HG03066 (cell line): ENCODE measurements around the gene NUP50.

ENCODE experiments used
- ATAC-seq: cut with Tn5 transposase; IDR thresholded peaks from one replicate; pipeline ENCODE4 v1.9.1; 2021; ENCODE audit warnings: low read depth; ENCODE audit not compliant: unreplicated experiment

Gene NUP50

DNA sequence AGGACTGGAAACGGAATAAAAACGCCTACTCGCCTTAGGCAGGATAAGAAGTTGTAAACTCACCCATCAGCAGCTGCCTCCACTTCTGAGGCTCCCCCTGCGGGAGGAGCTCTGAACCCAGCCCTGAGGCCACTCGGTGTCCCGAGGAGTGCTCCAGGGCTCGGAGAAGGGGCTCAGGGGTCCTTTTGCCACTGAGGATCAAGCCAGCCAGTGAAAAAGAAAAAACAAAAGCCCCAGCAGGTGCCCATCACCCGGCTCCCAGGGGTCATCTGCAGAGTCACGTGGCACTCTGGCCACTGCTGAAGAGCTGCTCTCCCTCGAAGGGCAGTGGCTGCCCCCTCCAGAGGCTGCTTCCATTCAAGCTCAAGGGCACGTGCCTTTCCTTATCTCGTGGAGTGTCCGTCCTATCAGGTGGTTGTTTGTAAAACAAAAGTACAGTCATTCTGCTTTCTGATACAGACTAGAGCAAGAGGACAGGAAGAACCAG lies 29.0 kb downstream of the NUP50 start:
- no peak for ATAC-seq

DNA sequence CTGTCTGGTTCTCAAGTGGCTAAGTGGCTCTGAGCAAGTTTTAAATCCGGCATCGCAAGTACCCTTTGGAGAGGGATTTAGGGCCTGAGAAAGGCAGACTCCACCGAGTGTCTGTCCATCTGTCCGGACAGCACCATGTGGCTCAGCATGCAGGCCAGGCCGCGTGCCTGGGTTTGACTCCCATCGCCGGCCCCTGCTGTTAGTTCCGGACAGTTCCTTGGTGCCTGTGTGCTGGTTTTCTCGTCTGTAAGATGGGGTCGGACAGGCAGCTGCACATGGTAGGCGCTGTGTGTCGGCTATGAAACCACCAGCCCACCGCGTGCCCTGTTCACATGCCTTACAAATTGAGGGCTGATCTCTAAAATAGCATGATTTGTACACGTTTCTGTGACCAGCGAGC lies 31.0 kb downstream of the NUP50 start:
- no peak for ATAC-seq

DNA sequence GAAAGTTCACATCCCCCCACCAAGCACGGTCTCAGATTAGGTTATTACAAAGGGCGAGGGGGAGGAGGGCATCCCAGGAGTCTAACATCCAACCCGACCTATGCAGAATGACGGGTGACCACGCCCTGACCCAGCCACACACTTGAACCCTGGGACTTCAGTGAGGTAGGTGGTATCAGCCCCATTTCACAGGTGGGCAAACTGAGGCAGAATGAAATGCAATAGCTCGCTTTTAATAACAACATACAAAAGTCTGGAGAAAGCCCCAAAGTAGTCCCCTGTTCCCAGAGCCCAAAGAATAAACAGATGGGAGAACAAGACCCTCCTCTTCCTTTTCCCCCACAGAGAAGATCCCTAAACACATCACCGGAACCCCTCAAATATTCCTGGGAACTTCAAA lies 31.9 kb downstream of the NUP50 start:
- ATAC-seq, result no peak

DNA sequence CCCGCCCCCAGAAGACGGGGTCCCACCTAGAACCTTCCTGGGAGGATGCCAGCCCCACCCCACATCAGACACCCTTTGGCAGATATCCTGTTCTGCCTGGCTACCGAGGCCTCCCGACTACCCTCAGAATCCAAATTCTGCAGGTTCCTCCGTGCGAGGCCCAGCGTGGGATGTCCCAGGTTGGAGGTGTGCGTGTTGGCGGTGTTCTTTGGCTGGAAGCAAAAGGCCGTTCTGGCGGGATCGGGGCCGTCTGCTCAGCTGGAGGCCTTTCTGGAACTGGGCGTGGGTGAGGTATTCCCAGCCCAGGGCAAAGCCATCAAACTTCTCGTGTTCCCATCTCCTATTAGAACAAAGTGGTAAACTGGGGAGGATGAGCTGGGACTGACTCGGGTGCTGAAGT lies 32.6 kb downstream of the NUP50 start:
- ATAC-seq, result no peak

DNA sequence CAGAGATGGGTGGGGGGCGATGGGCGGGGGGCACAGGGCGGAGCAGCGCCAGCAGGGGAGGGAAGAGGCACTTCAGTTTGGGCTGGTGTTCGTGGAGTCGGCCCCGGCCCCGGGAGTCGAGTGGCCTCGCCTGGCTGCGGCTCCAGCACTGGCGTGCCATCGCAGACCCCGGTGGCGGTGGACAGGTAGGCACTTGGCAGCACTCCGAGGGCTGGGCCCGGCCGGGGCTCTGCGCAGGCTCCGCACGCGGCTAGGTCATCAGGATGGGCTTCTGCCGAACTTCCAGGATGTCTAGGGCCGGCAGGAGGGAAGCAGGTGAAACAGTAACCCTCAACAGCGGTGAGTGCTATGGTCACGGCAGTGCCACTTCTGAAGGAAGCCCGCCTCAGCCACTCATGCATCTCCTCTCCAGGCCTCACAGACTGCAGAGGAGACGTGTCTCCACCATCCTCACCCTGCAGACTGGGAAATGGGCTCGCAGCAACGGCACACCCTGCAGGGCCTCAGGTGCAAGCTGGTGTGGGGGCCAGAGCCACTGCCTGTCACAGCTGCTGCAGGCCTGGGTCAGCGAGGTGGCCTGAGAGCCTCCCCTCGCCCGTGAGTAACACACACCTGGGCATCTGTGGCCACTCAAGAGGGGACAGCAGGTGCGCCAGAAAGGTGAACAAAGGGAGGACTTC lies 33.3 kb downstream of the NUP50 start:
- no peak for ATAC-seq

DNA sequence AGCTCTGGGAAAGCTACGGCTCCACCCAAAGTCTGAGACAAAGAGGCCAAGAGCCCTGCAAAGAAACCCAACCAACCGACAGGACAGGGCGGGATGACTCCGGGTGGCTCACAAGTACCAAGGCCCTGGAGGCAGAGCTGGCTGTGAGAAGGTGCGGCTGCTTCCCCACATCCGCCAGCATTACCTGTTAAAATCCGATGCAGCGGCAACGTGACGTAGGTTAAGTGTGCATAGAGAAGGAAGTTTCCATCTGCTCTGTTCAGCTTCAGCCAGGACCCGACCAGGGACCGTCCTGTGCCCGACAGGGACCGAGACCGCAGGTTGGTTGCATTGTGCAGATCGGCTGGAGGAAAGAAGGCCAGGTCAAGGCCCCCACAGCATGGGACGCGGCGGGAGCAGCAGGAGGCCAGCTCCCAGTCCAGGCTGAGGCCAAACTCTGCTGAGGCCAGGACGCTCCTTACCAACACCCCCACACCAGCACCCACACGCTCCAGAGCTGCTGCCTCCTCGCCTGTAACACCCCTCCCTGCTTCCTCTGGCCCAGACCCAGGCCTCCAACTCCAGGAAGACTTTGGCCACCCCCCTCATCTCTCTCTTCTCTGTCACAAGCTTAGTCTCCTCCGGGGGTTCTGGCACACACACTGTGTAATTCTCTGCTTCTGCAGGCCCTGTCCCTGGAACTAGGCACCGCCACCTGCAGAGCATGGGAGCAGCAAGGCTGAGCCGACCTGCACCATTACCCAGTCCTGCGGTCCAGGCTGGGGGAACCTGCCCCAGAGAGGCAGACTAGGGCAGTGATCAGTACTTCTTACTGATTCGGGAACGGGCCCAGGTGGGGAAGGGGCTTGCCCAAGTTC lies 34.1 kb downstream of the NUP50 start:
- ATAC-seq, result no peak

DNA sequence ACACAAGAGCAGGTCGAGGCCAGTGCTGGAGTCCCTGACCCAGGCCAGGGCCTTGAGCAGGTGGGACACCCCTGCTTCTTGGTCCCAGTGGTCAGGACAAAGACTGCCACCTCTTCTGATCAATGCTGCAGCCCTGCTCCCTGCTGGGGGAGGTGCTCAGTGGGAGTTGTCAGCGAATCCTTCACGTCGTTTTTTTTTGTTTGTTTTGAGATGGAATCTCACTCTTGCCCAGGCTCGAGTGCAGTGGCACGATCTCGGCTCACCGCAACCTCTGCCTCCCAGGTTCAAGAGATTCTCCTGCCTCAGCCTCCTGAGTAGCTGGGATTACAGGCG lies 34.7 kb downstream of the NUP50 start:
- no peak for ATAC-seq

DNA sequence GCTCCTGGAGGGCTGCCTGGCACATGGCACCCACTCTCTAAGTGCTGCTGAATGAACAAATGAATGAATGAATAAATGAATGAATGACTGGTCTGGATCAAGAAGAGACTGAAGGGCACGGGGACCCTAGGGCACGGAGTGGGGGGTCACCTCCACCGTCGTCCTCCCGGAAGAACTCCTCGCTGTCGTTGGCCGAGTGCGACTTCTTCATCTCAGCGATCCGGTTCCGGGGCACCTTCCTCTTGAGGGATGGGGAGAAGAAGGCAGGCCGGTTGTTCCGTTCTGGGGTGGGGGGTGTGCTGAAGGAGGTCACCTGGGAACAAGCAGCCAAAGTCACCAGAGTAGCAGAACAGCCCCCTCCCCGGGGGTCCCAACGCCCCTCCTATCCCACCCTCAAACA lies 36.0 kb downstream of the NUP50 start:
- ATAC-seq, result no peak

DNA sequence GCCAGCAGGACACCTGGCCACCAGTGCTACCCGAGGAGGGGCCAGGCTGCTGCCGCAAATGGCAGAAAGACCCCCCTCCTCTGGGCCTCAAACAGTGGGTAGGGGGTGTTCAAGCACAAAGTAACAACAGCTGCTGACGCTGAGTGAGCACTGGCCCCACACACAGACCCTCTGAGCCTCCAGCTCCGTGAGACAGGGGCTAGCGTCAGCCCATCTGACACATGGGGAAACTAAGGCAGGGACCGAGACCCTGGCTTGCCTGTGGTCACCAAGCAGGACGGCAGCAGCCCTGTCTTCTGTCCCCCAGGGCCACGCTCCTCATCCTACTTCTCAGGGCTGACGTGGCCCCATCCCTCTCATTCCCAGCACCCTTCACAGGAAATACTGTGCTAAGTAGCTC lies 36.5 kb downstream of the NUP50 start:
- ATAC-seq, result no peak

DNA sequence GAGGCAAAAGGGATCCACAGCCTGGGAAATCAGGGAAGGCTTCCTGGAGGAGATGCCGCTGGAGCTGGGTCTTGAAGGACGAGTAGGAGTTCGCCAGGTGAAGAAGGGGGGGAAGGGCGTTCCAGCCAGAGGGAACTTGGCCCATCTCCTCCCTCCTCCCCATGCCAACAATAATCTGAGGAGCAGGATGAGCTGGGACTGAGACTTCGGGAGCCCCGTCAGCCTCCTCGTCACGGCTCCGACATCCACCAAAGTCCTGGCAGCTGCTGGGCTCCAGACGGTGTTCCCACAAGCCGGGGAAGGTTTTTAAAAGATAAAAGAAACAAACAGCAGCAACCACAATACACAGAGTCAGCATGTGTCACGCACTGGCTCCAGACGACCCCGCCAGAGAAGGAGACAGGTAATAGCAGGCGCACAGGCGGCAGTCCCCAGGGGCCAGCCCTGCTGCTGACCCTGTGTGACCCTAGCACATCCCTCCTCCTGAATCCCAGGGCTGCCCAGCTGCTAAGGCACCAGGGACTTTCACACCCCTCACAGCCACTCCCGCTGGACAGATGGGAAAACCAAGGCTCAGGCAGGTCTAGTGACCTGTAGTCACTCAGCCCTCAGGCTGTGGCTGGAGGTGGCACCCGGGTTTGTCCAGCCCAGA lies 37.3 kb downstream of the NUP50 start:
- ATAC-seq, result no peak

DNA sequence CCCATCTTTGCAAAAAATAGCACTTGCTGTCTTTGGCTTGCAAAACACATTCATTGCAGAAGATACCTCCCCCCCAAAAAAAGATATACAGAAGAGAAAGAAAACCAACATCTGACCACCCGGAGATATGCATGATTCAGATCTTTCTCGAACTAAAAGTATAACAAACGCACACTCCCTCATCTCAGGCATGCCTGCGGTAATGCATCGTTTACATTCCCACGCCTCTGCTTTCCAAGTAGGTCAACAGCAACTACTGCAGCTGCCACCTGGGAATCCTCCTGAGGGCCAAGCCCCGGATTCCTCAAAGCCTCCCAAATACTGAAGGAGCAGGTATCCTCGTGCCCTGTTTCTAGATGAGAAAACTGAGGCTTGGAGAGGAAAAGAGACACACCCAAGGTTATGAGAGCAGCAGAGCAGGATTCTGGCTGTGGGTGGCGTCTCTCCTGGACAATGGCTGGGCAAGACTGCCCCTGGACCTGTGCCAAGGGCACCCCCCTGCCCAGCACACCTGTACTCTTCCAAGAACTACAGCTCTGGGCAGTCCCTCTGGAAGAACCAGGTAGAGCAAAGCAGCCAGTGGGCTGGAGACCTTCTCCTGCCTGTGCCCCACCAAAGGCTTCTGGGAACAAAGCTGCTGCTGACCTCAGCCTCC lies 38.1 kb downstream of the NUP50 start:
- no peak for ATAC-seq

DNA sequence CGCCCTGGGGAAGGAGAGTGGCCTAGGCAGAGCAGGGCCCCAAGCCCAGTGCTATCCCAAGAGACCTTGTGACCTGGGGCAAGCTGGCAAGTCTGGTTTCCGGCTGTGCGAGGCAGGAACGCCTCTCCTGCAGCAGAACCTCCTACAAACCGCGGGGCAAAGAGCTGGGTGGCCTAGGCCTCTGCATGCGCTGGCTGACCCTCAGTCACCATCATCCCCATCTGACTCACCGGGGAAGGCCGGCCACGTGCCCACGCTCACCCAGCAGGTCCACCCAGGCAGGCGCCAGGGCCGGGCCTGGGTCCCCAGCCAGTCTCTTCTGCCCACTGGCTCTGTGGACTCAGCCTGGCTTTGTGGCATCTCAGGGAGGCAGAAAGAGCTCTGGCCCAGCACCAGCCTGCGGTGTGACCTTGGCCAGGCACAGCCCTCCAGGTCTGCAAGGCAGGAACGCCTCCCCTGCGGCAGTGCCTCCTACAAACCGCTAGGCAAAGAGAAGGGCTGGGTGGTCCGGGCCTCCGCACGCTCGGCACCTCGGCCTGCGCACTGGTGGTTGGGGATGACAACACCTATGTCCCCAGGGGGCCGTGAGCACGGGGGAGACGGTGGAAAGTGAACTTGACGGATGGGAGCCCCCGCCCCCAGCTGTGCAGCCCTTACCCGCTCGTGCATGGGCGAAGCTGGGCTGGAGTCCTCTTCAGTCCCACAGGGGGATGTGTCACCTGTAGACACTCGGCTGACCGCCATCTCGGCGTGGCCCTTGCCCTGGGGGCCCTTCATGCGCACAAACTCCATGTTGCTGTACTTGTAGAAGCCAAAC lies 38.8 kb downstream of the NUP50 start:
- no peak for ATAC-seq

DNA sequence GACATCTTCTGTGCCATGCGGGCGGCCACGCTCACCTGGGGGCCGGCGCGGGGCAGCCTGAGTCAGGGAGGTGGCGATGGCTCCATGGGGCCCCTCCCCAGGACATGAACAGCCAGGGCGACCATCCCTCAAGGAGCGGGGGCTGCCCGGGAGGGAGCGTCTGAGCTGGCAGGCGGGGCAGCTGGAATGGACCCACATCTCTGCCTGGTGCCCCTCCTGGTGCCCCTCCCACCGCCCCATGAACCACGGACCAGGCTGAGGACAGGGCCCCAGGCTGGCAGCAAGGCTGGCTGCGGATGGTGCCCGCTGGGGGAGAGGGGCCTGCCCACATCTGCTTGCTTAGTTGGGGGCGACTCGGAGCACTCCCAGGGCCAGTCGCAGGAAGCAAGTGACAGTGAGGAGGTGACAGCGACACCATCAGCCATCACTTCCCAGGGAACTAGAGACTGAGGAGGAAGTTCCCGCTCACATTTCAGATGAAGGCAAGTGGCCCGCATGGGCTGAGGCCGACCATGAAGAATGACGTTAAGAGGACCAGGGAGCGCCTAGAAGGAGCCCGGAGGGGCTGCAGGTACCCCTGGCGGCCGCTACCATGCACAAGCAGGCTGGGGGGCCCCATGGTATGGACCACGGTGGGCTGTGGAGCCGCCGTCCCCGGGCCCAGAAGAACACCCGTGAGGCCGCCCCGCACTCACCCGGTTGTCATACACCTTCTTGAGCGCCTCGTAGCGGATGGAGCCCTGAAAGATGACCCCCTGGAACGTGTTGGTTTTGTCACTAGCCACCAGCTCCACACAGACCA lies 39.6 kb downstream of the NUP50 start:
- no peak for ATAC-seq

DNA sequence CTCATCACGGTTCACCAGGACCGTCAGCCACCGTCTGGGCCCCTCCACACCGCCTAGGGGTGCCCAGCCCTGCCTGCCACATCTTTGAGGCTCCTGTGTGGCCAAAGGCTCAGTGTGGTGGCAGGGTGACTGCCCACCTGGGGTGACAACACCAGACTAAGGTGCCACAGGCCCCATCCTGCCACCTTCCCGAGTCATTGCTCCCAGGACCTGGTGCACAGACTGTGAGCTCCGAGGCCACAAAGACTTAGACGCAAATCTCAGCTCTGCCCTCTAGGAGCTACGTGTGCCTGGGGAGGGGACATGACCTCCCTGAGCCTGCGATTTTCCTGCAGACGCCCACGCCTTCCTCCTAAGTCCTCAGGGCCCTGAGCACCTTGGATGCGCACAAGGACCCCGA lies 40.5 kb downstream of the NUP50 start:
- no peak for ATAC-seq

DNA sequence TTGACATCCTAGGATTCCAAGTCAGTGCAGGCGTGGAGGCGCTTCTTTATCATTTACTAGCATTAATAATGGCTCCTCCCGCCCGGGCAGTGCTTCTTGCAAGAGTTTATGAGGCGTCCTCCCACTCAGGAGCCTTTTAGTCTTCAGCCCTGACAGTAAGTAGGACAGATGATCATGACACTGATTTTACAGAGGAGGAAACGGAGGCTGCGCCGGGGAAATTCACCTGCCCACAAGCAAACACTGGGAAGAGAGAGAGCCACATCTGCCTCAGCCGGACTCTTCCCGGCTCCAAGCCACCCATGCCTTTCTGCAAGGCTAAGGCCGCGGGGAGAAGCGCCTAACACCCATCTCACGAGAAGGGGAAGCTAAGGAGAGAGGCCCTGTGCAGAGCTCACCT lies 41.1 kb downstream of the NUP50 start:
- ATAC-seq, result no peak

DNA sequence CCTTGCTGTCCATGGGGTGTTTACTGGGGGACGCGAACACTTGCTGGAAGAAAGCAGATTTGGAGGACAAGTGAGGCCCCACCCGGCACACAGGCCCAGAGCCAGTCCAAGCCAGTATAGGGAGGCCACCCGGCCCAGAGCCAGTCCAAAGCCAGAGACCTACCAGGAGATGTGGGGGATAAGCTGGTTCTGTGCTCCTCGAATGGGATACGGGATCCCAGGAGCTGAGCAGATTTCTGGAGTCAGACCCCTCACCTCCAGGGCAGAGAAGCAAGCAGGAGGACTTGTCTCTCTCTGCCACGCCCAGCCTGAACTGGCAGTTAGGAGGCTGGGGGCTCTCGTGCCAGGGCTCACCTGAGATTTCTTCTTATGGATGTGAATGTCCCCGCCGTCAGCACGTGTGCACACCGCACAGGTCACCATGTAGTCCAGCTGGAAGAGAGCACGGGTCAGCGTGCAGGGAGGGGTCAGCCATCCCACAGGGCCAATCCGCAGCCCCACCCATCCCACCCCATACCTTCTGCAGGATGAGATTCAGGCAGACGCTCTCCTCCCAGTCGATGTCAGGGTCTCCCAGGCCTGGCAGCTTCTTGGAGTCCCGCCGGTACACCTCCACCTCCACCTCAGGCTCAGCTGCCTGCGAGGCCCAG lies 41.7 kb downstream of the NUP50 start:
- ATAC-seq, result no peak

DNA sequence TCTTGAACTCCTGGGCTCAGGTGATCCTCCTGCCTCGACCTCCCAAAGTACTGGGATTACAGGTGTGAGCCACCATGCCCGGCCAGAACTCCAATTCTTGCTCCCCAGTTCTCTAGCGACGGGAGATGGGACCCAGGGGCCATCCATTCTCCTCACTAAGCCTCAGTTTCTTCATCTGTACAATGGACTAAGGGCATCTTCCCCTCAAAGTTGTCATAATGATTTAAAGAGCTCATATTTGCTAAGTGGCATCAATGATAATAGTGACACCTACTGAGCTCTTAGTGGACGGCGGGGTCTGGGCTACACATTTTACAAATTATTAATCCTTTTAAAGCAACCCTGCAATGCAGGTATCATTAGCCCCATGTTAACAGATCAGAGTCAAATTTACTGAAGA lies 42.5 kb downstream of the NUP50 start:
- no peak for ATAC-seq

DNA sequence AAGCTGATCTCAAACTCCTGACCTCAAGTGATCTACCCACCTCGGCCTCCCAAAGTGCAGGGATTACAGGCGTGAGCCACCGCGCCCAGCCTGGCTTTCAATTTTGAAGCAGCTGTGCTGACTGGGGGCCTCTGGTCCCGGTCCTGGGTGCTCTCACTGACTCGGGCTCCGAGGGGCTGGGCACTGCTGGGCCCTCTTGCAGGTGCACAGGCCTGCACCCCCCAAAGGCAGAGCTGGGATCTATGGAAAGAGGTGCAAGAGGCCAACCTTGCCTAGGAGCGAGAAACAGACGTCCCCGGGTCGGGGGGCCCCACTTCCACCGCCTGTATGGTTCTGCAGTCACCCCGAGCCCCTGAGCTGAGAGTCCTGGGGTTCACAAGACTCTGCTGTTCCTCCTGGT lies 43.8 kb downstream of the NUP50 start:
- ATAC-seq, result no peak
